Small intestine (tissue), 7 donors: ENCODE data around the gene NR1H4. TPM values are rescaled to one million over a fixed set of nuclear protein-coding genes. Genes with fewer than 3 reads are reported as not detected.

Experiments
- DNase-seq, 2 donors: peaks; one replicate each; pipeline versions ENCODE4 v3.0.0 to v3.0.0-alpha.2; 2013
- FAIRE-seq: peaks from 2 replicates; lab custom pipeline; 2012; peaks lifted over from hg19 to GRCh38; lab: Jason Lieb, UNC
- H3K27ac ChIP-seq, 3 donors: one replicate each; pipeline ENCODE4 v1.5.1; 2013; ENCODE audit warnings: low read length in 2 of 3, mild to moderate bottlenecking in 2 of 3, control low read depth in 1 of 3, inconsistent platforms in 1 of 3, low read depth in 1 of 3, moderate library complexity in 1 of 3
- H3K27me3 ChIP-seq, 3 donors: one replicate each; pipeline ENCODE4 v1.6.1; 2013; ENCODE audit warnings: low read length in 3 of 3, inconsistent platforms in 1 of 3; ENCODE audit not compliant: control insufficient read depth in 3 of 3, insufficient read depth in 3 of 3
- H3K36me3 ChIP-seq, 3 donors: one replicate each; pipeline ENCODE4 v1.6.1; 2013; ENCODE audit warnings: low read length in 3 of 3, inconsistent platforms in 1 of 3, low read depth in 1 of 3, mild to moderate bottlenecking in 1 of 3, moderate library complexity in 1 of 3; ENCODE audit not compliant: control insufficient read depth in 3 of 3, insufficient read depth in 2 of 3
- H3K4me1 ChIP-seq, 3 donors: one replicate each; pipeline ENCODE4 v1.6.1; 2013; ENCODE audit warnings: low read length in 2 of 3, inconsistent platforms in 1 of 3, low read depth in 1 of 3, mild to moderate bottlenecking in 1 of 3, moderate library complexity in 1 of 3; ENCODE audit not compliant: control insufficient read depth in 3 of 3, insufficient read depth in 2 of 3
- H3K4me3 ChIP-seq, 3 donors: one replicate each; pipeline ENCODE4 v1.5.1; 2013; ENCODE audit warnings: low read length in 3 of 3, control low read depth in 1 of 3, inconsistent platforms in 1 of 3, low read depth in 1 of 3, mild to moderate bottlenecking in 1 of 3, moderate library complexity in 1 of 3
- H3K9me3 ChIP-seq, 2 donors: one replicate each; pipeline ENCODE4 v1.6.1; 2013; ENCODE audit warnings: low read depth in 1 of 2, low read length in 1 of 2; ENCODE audit not compliant: control insufficient read depth in 2 of 2, insufficient read depth in 1 of 2
- WGBS, 3 donors: extraction: QIAGEN DNeasy Blood & Tissue Kit; methylation state at CpG; one replicate each; pipeline ENCODE4 v1.1.7; 2013; 5-methylcytosine and 5-hydroxymethylcytosine counted together
- polyA plus RNA-seq, 4 donors: library from polyadenylated mRNA; stranded (reverse) in 3 of 4; unstranded in 1 of 4; fragments of 200-250 nt in 3 of 4; fragments of 120-200 nt in 1 of 4; gene quantifications; one replicate each; pipeline versions ENCODE4 v1.2.1 to v1.2.3, GENCODE V29; 2013
- donor health status: healthy with polysubstance abuse.
- donor health status: control.
- donor health status: control.
- donor health status: Bipolar disorder and iron deficiency.
- donor health status: healthy.

The NR1H4 gene
- polyA plus RNA-seq, 4 donors, result 16.5 to 139 (median 45.0) TPM

DNA sequence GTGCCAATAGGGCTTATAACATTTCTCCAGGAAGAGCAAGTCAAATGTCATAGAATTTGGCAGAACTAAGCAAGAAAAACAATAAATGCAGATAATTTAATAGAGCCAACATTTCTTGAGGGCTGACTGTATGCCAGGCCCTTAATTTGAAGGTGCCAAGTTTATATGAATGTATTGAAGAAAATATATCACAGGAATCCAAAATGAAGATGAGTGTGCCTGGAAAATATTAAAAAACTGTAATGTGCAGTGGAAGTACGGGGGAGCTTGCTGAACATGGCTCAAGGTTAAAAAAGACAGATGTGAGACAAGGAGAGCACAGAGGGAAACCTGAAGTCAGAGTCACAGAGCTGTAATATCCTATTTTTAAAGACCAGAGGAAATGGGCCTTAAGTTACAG, 16.4 kb downstream of the NR1H4 start:
- FAIRE-seq (no peak), DNase-seq (no peak)
- Histone ChIP-seq H3K27ac (no peak overlapping the region), H3K4me3 (no peak overlapping the region), H3K36me3 (no peaks in the 10 kb centered on the region), H3K27me3 (no peaks in the 10 kb centered on the region), H3K9me3 (no peaks in the 10 kb centered on the region), H3K4me1 (peaks cover 0 to 13% (median 0%) of the 10 kb centered on the region in 3 donors)
- 61 to 84% (median 83%) methylated on average over 1 of the region's 1 CpG for WGBS, 3 donors

DNA sequence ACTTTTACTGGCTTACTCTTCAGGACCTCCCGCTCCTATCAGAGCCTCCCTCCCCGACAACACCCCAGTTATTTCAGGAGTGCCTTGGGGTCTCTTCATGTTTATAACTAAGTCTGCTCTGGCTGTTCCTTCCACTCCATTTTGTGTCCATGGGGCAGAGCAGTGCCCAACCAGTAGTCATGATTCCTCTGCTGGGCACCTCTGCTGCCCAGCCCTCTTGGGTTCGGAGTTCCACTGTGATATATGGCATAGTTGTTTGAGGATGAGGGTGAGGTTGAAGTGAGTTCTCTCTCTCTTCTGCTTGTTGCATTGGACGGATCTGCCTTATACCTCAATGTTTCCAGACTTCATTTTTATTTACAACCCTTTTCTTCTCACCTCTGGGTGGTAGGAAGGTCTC, 17.4 kb downstream of the NR1H4 start:
- DNase-seq (peak in 1 of 2 donors; percentile 62), FAIRE-seq (no peak)
- Histone ChIP-seq H3K36me3 (no peaks in the 10 kb centered on the region), H3K4me1 (peaks cover 0 to 22% (median under 1%) of the 10 kb centered on the region in 3 donors), H3K27me3 (no peaks in the 10 kb centered on the region), H3K9me3 (no peaks in the 10 kb centered on the region), H3K27ac (peak overlapping the region in 1 of 3 donors; percentile 14), H3K4me3 (no peak overlapping the region)
- 77 to 81% (median 78%) methylated on average over 4 of the region's 4 CpGs for WGBS, 3 donors

DNA sequence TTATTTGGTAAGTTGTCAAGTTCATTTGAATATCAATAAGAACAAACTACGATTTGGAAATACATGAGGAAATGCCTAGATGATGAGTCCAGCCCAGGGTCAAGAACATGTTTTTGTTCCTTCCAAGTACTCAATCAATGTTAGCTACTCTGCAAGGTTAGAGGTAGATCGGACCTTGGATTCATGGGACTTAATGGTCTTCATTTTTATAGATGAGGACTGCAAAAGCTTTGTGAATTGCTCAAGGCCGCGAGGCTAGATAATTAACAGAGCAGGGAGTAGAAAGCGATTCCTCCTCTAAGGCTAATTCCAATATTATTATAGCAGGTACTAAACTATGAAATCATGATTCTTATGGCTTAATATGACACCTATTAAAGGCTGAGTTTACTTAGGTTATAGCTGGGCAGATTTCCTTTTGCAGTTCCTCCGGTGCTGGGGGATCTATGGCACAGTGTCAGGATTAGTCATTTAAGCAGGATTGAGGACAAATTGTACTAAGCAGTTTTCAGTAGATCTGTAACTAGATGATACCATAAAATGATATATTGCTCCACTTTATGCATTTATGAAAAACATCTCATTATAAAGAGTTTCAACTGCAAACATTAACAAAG, 19.8 kb downstream of the NR1H4 start:
- Histone ChIP-seq H3K27me3 (no peaks in the 10 kb centered on the region), H3K36me3 (no peaks in the 10 kb centered on the region), H3K27ac (peak overlapping the region; percentile 1 to 55 (median 53)), H3K4me1 (peaks cover 2 to 39% (median 3%) of the 10 kb centered on the region in 3 donors), H3K4me3 (no peak overlapping the region), H3K9me3 (no peaks in the 10 kb centered on the region)
- WGBS, 3 donors, result 21 to 64% (median 28%) methylated on average over 6 of the region's 6 CpGs
- FAIRE-seq (no peak), DNase-seq (peak; percentile 73 to 89)

- Histone ChIP-seq H3K9me3 (no peaks in the 10 kb centered on the region), H3K4me1 (peaks cover 5 to 39% (median 7%) of the 10 kb centered on the region in 3 donors), H3K4me3 (no peak overlapping the region), H3K36me3 (no peaks in the 10 kb centered on the region), H3K27ac (peak overlapping the region in 1 of 3 donors; percentile 53), H3K27me3 (no peaks in the 10 kb centered on the region)
- no peak for FAIRE-seq
- DNase-seq, result peak; percentile 44 to 52
- 13 to 57% (median 32%) methylated on average over 2 of the region's 2 CpGs for WGBS, 3 donors
Measured at GRCh38 chr12:100494026-100494425, 20.4 kb downstream of the NR1H4 start.

DNA sequence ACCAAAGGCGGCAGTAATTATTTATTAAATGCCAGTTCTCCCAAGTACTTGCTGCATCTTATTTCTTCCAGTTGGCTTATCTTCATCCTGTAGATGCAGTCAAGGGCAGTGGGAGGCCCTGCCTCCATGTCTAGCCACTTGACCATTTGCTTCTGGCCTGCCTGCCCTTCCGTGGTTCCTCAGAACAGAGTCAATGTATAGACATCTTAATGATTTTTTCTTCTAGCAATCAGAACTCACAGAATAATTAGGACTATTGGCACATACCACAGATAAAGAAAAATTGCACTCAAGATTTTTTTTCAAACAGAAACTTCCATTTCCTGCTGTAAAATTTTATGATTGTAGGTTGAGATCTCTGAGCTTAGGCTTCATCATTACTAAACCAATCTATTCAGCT, 20.9 kb downstream of the NR1H4 start:
- Histone ChIP-seq H3K4me1 (peaks cover 5 to 39% (median 7%) of the 10 kb centered on the region in 3 donors), H3K4me3 (no peak overlapping the region), H3K27me3 (no peaks in the 10 kb centered on the region), H3K36me3 (no peaks in the 10 kb centered on the region), H3K27ac (peak overlapping the region in 2 of 3 donors; percentile 53 to 68), H3K9me3 (no peaks in the 10 kb centered on the region)
- DNase-seq (peak; percentile 56 to 73), FAIRE-seq (no peak)
- WGBS, 3 donors, result 62 to 81% (median 70%) methylated on average over 2 of the region's 2 CpGs

- Histone ChIP-seq H3K27me3 (no peaks in the 10 kb centered on the region), H3K4me1 (peaks cover 7 to 49% (median 11%) of the 10 kb centered on the region in 3 donors), H3K4me3 (no peak overlapping the region), H3K9me3 (no peaks in the 10 kb centered on the region), H3K36me3 (no peaks in the 10 kb centered on the region), H3K27ac (peak overlapping the region in 2 of 3 donors; percentile 57 to 78)
- FAIRE-seq (no peak), DNase-seq (peak in 1 of 2 donors; percentile 84)
- WGBS, 3 donors, result 22 to 54% (median 39%) methylated on average over 15 of the region's 15 CpGs
Measured at GRCh38 chr12:100497105-100497795, 23.6 kb downstream of the NR1H4 start.

DNA sequence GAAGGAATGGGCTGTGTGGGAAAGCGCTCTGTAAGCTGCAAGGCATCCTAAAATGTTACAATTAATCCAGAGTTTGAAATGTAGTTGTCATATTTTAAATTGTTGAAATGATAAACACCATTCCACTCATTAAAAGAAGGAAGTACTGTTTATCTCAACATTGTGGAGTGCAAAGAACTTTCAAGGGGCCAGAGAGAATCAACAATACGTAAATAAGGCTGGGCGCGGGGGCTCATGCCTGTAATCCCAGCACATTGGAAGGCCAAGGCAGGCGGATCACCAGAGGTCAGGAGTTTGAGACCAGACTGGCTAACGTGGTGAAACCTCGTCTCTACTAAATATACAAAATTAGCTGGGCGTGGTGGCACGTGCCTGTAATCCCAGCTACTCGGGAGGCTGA, 24.5 kb downstream of the NR1H4 start:
- H3K27me3 ChIP-seq, result no peaks in the 10 kb centered on the region
- WGBS, 3 donors, result 66 to 72% (median 71%) methylated on average over 10 of the region's 10 CpGs
- H3K27ac ChIP-seq, result peak overlapping the region in 2 of 3 donors; percentile 60 to 62
- DNase-seq (no peak), FAIRE-seq (no peak)
- no peaks in the 10 kb centered on the region for H3K36me3 ChIP-seq
- no peaks in the 10 kb centered on the region for H3K9me3 ChIP-seq
- H3K4me3 ChIP-seq, result no peak overlapping the region
- H3K4me1 ChIP-seq, result peaks cover 7 to 55% (median 11%) of the 10 kb centered on the region in 3 donors

DNA sequence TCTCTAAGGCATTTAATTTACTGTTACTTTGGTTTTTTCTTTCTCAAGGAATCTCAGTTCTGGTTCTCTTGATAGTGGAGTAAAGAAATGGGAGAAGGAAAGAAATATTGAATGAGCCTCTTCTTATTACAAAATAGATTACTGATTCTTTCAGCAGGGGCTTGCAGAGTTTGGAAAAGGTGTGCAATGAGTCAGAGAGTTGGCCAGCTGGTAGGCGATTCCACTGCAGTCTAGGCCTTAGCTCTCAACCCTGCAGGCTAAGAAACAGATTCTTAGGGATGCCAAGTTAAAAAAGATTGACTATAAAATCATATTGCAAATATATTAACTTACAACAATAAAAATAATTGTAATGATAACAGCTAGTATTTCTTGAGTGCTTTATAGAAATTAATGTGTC, 25.8 kb downstream of the NR1H4 start:
- DNase-seq, result no peak
- no peak overlapping the region for H3K27ac ChIP-seq

More for the DNA sequence above, 25.8 kb downstream of the NR1H4 start:
- H3K27me3 ChIP-seq, result no peaks in the 10 kb centered on the region
- FAIRE-seq, result no peak
- H3K4me1 ChIP-seq, result peaks cover 7 to 50% (median 11%) of the 10 kb centered on the region in 3 donors
- 69 to 78% (median 77%) methylated on average over 1 of the region's 1 CpG for WGBS, 3 donors
- H3K9me3 ChIP-seq, result no peaks in the 10 kb centered on the region
- H3K4me3 ChIP-seq, result no peak overlapping the region
- H3K36me3 ChIP-seq, result no peaks in the 10 kb centered on the region
